Measurements from ENCODE around the gene CLEC20A.

Gene CLEC20A

GRCh38 chr1:178513278-178513983 lies 16.7 kb upstream of the CLEC20A start:
- DNase-seq (ENCODE audit: extremely low read depth, low read depth): peak; percentile 46
- peak; percentile 14 for TF ChIP-seq CTCF (IDR thresholded peaks at IDR 0.05; ENCODE audit: low read depth, low read length)

GRCh38 chr1:178512566-178513277 lies 16.0 kb upstream of the CLEC20A start, which contains the start of gene TEX35:
Gene TEX35 (plus strand): TSS chr1:178513109. CDS start chr1:178513189, 80 bp downstream.
- DNase-seq (ENCODE audit: extremely low read depth, low read depth): no peak
- TF ChIP-seq CTCF (IDR thresholded peaks at IDR 0.05; ENCODE audit: low read depth, low read length): no peak

- TF ChIP-seq CTCF (IDR thresholded peaks at IDR 0.05; ENCODE audit: low read depth, low read length): no peak
- DNase-seq (ENCODE audit: extremely low read depth, low read depth): no peak
Observed at GRCh38 chr1:178510155-178510554, 13.4 kb upstream of the CLEC20A start.

GRCh38 chr1:178509414-178510007 lies 12.7 kb upstream of the CLEC20A start:
- no peak for DNase-seq (ENCODE audit: extremely low read depth, low read depth)
- no peak for TF ChIP-seq CTCF (IDR thresholded peaks at IDR 0.05; ENCODE audit: low read depth, low read length)

GRCh38 chr1:178506669-178507068 lies 9.9 kb upstream of the CLEC20A start:
- no peak for TF ChIP-seq CTCF (IDR thresholded peaks at IDR 0.05; ENCODE audit: low read depth, low read length)
- DNase-seq (ENCODE audit: extremely low read depth, low read depth): no peak

- DNase-seq (ENCODE audit: extremely low read depth, low read depth): no peak
Observed at GRCh38 chr1:178506177-178506576, 9.4 kb upstream of the CLEC20A start.

More at GRCh38 chr1:178506177-178506576, 9.4 kb upstream of the CLEC20A start:
- no peak for TF ChIP-seq CTCF (IDR thresholded peaks at IDR 0.05; ENCODE audit: low read depth, low read length)
